MV-4-11 (cell line): Measurements from ENCODE around the gene NEUROD2.
"Not testable (repeated sequence)": the region's sequence is repeated elsewhere in the genome, so short reads cannot be mapped to it uniquely, and the experiment has no call there.

Experiments used
- DNase-seq: peaks from one replicate; lab custom pipeline; 2025; lab: John Stamatoyannopoulos, UW

The NEUROD2 gene

GRCh38 chr17:39601758-39602532 lies 5.8 kb downstream of the NEUROD2 start:
- no peak for DNase-seq

- no peak for DNase-seq
Measured at GRCh38 chr17:39600997-39601597, 6.6 kb downstream of the NEUROD2 start.

- no peak for DNase-seq
Measured at GRCh38 chr17:39600288-39600996, 7.3 kb downstream of the NEUROD2 start.

- no peak for DNase-seq
Measured at GRCh38 chr17:39599665-39600231, 8.0 kb downstream of the NEUROD2 start.

GRCh38 chr17:39599004-39599664 lies 8.6 kb downstream of the NEUROD2 start:
- DNase-seq: no peak

- DNase-seq: no peak
Measured at GRCh38 chr17:39598630-39599003, 9.1 kb downstream of the NEUROD2 start.

DNA sequence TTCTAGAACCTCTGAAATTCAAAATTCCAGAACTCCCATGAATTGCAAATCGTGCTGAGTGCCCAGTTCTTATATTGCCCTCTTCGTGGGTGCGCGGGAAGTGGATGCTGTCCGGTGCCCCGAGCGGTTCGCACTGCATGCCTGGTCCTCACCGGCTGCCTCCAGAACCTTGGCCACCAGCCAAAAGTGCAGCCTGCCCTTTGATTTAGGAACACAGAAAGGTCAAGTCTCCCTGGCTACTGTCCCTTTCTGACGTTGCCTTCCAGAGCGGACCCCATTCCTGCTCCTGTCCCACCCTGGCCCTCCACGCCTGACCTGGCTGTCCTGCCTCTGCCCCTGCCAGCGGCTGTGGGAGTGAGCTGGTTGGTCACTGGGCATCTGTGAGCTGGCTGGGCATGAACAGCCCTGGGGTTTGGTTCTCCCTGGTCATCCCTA lies 9.7 kb downstream of the NEUROD2 start:
- DNase-seq: no peak

DNA sequence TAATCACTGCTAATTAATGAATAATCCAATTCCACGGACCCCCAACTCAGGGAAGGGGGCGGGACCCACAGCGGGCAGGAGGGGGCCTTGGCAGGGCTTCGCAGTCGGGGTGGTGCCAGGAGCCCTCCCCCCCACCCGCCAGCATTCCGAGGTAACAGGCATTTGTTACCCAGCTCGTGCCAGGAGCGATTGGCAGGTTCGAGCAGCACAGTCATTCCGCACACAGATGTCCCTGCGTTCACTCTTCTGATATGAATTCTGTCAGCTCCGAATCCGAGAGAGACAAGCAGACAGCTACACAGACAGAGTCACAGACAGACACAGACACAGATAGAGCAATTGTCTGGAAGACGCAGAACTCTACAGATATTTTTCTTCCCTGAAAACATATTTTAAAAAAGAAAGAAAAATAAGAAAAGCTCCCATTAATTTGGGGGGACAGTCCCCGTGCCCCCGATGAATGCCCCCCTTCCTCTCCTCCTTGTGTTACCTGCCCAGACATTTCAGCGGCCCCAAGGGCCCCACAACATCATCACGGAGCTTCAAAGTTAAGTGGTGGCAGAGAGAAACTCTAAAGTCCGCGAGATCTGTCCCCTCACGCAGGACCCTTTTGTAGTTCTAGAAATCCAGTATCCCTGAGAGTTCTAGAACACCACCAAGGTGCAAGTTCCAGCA lies 10.2 kb downstream of the NEUROD2 start:
- no peak for DNase-seq

- DNase-seq: no peak
Measured at GRCh38 chr17:39596543-39597267, 11.0 kb downstream of the NEUROD2 start.

DNA sequence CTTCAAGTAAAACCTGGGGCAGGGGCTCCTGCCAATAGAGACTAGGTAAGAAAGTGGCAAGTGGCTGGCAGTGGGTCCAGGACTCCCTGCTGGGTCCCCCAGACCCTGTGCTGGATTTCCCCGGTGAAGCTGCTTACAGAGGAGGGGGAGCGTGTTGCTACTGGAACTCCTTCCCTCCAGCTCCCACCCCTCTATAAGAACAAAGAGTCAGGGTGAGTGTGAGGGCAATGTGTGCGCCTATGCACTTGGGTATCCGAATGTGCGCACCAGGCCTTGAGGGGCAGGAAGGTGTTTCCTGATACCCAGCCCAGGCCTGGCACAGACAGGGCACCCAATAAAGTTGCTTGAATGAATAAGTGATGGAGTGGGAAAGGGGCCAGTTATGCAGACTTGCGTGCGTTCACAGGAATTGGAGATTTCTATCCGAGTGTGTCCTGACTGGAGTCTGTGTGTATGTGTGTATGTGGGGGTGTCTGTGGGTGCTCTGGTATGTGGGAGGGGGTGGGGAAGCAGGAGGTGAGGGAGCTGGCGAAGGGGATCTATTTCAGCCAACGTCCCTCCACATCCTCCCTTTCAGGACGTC lies 11.7 kb downstream of the NEUROD2 start:
- DNase-seq: no peak

DNA sequence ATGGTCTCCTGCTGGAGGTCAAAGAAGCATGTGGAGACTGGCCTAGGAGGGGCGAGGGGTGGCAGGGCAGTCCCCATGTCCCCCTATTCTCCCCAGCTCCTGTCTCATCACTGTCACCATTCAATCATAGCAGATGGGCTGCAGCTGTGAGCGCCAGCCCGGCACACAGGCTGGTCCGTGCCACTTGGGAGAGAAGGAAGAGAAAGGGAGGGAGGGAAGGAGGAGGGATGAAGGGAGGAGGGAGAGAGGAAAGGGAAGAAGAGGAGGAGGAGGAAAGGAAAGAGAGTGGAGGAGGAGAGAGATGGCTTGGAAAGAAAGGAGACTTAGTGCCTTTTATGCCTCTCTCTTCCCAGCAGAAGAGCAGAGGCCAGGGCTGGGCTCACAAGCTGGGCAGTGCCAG lies 12.4 kb downstream of the NEUROD2 start:
- DNase-seq: no peak

DNA sequence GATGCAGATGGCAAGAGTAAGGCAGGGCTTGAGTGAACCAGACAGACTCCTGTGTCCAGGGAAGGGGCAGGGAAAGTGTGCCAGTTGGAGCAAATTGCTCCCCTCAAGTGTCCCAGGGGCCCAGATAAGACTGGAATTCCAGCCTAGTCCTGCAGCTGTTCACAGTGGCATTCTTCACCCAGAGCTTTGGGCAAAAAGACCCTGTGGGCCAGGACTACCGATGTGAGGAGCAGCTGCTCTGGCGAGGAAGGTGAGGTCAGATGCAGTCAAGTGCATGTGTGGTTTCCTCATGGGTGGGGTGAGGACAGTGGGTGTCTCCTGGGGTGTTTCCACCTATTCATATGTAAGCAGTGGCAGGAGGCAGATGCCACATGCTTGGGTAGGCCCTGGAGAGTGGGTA lies 14.3 kb downstream of the NEUROD2 start:
- no peak for DNase-seq

DNA sequence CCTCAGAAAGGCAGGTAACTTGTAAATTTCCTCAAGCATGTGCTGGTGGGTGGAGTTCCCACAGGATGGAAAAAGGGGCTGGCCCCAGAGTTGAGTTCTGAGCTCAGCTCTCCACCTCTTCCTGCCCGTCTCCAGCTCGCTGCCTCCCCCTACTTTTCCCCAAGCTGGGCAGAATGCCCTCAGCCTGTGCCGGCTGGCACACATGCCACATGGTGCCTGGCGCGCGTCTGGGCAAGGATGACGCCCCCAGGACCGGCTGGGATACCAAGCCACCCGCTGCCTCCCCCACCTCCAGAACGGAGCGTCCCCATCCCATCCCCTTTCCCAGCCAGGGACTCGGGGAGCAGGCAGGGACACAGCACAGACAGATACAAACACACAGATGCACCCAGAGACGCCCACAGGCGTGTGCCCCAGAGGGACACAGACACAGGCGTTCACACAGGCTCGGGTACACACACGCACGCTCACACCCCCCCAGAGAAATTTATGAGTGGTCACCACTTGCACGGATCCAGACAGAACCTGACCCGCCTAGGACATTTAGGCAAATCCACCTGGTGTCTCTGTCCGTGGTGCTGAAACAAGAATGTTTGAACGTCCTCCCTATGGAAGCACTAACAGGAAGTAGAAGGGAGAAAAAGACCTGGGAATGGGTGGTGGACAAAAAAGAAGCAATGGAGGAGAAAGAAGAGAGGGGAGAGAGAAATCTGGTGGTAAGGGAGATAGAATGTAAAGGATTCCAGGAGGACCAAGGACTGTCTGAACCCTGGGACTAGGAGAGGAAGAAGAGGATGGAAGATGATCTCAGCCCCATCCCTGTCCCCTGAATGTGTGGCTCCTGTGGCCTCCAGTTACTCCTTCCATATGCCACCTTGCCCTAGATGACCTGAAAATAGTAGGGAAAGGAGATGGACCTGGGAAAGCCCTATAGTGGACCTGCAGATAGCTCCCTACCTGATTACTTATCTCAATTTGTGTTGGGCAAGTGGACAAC lies 15.5 kb downstream of the NEUROD2 start:
- DNase-seq: no peak

DNA sequence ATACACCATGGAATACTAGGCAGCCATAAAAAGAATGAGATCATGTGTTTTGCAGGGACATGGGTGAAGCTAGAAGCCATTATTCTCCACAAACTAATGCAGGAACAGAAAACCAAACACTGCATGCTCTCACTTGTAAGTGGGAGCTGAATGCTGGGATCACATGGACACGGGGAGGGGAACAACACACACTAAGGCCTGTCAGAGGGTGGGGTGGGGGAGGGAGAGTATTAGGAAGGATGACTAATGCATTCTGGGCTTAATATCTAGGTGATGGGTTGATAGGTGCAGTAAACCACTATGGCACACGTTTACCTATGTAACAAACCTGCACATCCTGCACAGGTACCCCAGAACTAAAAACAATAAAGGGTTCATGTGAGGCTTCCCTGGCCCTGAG lies 17.5 kb downstream of the NEUROD2 start:
- not testable (repeated sequence) for DNase-seq

DNA sequence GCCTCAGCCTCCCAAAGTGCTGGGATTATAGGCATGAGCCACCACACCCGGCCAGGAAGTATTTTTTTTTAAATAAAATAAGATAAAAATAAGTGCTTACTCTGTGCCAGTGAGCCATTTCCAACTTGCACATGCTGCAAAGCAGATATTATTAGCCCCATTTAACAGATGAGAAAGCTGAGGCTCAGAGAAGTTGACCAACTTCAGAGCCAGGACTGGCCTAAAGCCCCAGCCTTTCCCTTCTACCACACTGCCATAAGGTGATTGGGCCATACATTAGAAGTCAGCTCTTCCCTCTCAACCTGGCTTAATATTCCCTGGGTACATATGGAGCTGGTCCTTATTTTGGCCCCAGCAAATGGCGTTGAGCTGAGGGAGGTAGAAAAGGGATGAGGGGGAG lies 25.1 kb downstream of the NEUROD2 start:
- DNase-seq: no peak

- no peak for DNase-seq
Measured at GRCh38 chr17:39581759-39582085, 26.0 kb downstream of the NEUROD2 start.

GRCh38 chr17:39581071-39581758 lies 26.5 kb downstream of the NEUROD2 start:
- no peak for DNase-seq

DNA sequence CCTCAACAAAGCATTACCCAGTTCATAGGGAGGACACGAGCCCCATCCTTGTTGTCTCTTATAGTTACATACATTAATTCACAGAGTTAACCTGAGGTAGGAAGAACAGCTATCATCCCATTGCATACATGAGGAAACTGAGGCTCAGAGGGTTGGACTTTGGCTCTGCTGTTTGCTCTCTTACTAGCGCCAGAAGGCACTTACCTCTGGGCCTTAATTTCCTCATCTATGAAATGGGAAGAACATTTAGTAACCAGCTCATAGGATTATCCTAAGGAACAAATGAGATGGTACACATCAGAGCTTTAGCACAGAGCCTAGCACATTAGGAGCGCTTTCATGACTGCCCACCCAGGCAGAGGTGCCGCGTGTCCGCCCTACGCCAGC lies 27.6 kb downstream of the NEUROD2 start:
- no peak for DNase-seq
